ENCODE results near the gene EPGN.
A peak's percentile ranks its signal among the peaks of the same experiment; 100 is the strongest.

The EPGN gene, protein sequence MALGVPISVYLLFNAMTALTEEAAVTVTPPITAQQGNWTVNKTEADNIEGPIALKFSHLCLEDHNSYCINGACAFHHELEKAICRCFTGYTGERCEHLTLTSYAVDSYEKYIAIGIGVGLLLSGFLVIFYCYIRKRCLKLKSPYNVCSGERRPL

GRCh38 chr4:74308215-74308614, at the start of gene EPGN:
Gene EPGN, plus strand, starts transcription at chr4:74308470. Its CDS starts 64 bp downstream, at chr4:74308534.
- DNase-seq (ENCODE audit: low read depth): peak; percentile 71

GRCh38 chr4:74258963-74259362, 49.3 kb upstream of the EPGN start:
- peak; percentile 76 for DNase-seq (ENCODE audit: low read depth)

GRCh38 chr4:74260036-74260435, 48.2 kb upstream of the EPGN start:
- no peak for DNase-seq (ENCODE audit: low read depth)

DNA sequence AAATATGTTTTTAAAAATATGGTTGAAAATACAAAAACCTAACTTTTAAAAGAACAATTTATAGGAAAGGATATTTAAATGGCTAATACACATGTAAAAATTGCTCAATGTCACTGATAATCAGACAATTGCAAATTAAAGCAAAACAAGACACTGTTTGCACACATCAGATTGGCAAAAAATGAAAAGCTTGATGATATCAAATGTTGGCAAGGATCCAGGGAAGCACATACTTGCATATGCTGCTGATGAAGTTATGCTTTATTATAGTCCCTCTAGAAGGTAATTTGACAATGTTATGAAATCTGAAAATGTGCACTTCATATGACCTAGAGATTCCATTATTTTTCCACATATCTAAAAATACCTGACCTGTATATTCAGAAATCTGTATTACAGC, 45.7 kb upstream of the EPGN start:
- peak; percentile 40 for DNase-seq (ENCODE audit: low read depth)

- DNase-seq (ENCODE audit: low read depth): no peak
These were observed 44.7 kb upstream of the EPGN start for GRCh38 chr4:74263551-74263950.

GRCh38 chr4:74266081-74266480, 42.2 kb upstream of the EPGN start:
- peak; percentile 11 for DNase-seq (ENCODE audit: low read depth)

DNA sequence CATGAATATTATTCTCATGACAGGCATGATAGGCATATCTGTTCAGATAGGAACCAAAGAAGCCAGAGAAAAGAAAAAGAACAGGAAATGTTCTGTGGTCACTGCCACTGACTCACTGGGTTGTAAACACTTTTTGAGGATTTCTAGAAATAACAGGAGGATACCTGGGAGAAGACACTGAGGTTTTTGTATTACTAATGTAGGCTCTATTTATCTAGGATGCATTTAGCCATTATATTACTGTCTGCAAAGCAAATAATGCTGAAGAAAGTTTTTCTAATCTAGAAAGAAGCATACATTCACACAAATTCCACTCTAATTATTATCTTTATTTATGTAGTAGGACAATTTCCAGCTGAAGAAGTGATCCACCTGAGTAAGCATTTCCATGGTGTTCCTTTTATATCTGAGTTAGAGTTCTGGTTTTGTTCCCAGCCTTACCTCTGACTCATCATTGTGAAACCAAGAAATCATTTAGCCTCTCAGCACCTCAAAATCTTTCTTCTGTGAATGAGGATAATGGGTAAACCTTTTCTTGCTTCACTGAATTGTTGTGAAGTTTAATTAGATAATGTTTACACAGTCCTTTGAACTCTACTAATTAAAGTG, 40.2 kb upstream of the EPGN start:
- DNase-seq (ENCODE audit: low read depth): peak; percentile 83

DNA sequence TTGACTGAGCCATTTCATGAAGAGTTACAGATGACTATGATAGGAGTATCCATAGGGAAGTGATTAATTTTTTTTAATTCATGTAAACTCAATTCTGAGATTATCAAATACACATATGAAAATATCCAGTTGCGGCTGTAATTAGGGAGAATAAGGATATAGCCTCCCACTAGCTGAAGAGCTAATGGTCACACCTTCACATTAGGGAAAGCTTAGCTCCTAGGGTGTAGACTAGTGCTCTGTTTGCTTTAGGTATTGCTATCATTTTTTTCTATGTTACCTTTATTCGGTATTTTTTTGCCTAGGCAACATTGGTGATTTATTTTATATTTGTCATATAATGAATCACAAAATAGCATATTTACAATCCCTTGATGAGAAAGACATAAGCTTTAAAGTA, 39.6 kb upstream of the EPGN start:
- DNase-seq (ENCODE audit: low read depth): no peak

DNA sequence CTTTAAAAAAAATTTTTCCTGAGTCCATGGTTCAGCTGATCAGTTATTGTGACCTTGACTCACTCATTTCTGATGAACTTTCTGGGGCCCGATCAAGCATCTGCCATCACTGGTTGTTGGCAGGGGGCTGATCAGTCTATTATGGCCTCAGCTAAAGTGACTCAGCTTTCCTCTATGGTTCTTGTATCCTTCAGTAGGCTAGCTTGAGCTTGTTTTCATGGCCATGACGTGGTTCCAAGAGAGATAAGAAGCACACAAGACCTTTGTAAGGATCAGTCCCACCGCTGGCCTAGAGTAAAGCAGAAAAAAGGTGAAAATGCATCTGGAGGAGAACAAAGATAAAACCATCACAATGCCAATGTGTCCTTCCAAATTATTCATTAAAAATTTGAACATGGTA, 29.8 kb upstream of the EPGN start:
- no peak for DNase-seq (ENCODE audit: low read depth)

- no peak for DNase-seq (ENCODE audit: low read depth)
These were observed 28.6 kb upstream of the EPGN start for GRCh38 chr4:74279716-74280115.

DNA sequence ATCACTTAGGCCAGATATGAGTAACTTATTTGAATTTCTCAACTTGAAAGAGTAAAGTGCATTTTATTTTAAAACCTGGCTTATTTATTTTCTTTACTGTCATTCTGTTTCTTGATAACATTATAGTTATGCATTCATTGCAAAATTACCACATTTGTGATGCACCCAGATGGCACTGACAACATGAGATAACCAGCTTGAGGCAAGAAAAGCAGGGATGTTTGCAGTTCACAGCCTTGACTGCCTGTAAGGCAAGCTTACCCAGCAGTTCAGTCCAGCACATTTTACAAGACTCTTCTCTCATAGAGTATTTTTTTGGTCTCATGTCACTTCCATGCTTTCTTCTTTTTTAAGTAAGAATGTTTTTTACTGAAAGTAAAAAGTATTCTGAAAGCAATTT, 25.3 kb upstream of the EPGN start:
- no peak for DNase-seq (ENCODE audit: low read depth)

DNA sequence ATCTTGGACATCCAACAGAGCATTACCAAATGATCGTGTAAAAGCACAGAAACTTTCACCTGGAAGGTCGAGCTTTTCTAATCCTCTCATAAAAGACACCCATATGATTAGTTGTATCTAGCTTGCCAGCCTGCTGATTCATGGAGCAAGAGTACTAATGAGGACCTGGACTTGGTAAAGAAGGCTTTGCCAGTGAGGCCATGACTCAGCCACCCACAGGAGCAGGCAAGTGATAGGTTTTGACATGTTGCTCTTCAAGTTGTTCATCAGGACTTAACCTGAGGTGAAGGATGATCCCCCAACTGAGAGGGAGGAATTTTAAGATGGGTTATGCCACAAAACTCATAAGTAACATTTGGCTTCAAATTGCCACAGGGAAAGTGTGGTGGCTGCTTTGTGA, 24.7 kb upstream of the EPGN start:
- peak; percentile 74 for DNase-seq (ENCODE audit: low read depth)

GRCh38 chr4:74284053-74284452, 24.2 kb upstream of the EPGN start:
- peak; percentile 72 for DNase-seq (ENCODE audit: low read depth)

DNA sequence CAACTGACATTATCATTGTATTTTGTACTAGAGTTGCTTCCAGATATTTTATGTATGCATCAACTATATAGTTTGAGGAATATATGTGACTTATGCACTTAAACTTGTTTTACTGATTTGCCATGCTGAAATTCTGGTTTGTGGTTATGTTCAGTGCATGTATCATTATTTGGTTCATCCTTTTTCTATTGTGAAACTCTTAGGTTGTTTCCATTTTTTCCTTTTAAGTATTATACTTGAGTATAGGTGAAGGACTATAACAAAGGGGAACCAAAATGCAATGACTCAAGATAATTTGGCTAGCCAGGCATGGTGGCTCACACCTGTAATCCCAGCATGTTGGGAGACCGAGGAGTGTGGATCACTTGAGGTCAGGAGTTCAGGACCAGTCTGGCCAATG, 21.1 kb upstream of the EPGN start:
- DNase-seq (ENCODE audit: low read depth): no peak

- DNase-seq (ENCODE audit: low read depth): no peak
These were observed 20.5 kb upstream of the EPGN start for GRCh38 chr4:74287791-74288190.

DNA sequence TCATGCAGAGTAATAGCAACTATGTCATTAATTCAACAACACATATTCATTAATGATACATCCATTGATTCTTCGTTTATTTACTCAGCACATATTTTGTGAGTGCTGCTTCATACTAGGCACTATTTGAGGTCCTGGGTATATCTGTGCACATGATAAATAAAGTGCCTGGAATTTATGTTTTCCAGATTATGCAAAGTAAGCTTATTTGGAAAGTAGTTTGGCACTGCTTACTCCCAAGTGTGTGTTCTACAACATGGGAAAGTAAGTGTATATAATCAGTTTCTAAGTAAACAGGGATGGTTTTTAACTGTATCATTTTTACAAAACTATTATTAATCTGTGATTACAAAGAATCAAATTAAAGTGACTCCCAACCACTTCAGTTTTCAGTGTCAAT, 16.8 kb upstream of the EPGN start:
- DNase-seq (ENCODE audit: low read depth): no peak

GRCh38 chr4:74292111-74292870, 16.0 kb upstream of the EPGN start:
- DNase-seq (ENCODE audit: low read depth): no peak

DNA sequence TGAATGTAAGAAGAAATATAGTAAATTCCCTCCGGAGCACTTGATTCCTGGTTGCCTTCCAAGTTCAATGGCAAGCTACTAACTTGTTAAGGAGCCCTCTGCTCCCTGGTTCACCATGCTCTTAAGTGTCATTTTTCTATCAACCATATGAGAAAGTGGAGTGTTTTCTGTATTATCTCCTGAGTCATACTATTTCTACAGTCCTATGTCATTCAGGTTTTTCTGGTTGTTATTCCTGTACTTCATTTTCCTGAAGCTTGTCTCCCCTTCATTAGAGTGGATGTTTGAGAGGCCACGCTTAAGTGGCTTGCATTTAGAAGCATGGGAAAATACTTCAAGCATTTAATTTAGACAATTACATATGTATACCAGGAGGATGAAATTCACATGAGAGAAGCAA, 14.7 kb upstream of the EPGN start:
- DNase-seq (ENCODE audit: low read depth): no peak

GRCh38 chr4:74294681-74295080, 13.6 kb upstream of the EPGN start:
- DNase-seq (ENCODE audit: low read depth): no peak

DNA sequence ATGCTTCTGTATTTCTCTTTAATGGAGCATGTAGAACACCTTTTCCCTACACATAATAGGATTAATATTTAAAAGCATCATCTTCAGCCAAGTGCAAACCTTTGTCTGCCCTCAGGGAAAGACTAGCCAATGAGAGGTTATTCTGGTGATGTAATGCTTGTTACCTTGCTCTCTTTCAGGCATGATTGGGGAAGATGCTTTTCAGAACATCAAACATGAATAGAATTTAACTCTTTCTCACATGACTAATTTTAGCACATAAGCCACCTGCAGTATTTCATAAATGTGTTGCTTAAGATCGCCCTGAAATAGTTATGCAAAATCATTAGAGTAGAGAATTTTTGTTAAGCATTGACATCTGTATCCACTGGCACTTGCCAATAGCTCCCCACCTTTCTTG, 10.7 kb upstream of the EPGN start:
- no peak for DNase-seq (ENCODE audit: low read depth)

GRCh38 chr4:74304095-74304625, 4.1 kb upstream of the EPGN start:
- DNase-seq (ENCODE audit: low read depth): no peak

GRCh38 chr4:74305000-74305399, 3.3 kb upstream of the EPGN start:
- DNase-seq (ENCODE audit: low read depth): no peak

- no peak for DNase-seq (ENCODE audit: low read depth)
These were observed 1.1 kb upstream of the EPGN start for GRCh38 chr4:74307170-74307569.
